ENCODE data around the gene MEOX2. TPM values are rescaled to one million over a fixed set of nuclear protein-coding genes. Genes with fewer than 3 reads are reported as not detected.

MEOX2 gene
- total RNA-seq, 1 experiment from 2014 or later = not detected

GRCh38 chr7:15681631-15682030 is 4.9 kb downstream of the MEOX2 start:
- DNase-seq (ENCODE audit: low spot score) = no peak

- no peak for DNase-seq (ENCODE audit: low spot score)
These were observed 5.3 kb downstream of the MEOX2 start for GRCh38 chr7:15681186-15681585.

GRCh38 chr7:15680446-15680845 is 6.0 kb downstream of the MEOX2 start:
- DNase-seq (ENCODE audit: low spot score) = no peak

- no peak for DNase-seq (ENCODE audit: low spot score)
These were observed 7.2 kb downstream of the MEOX2 start for GRCh38 chr7:15679306-15679705.

- DNase-seq (ENCODE audit: low spot score) = no peak
These were observed 7.8 kb downstream of the MEOX2 start for GRCh38 chr7:15678653-15679052.

GRCh38 chr7:15675379-15675778 is 11.1 kb downstream of the MEOX2 start:
- DNase-seq (ENCODE audit: low spot score) = no peak

- no peak for DNase-seq (ENCODE audit: low spot score)
These were observed 11.9 kb downstream of the MEOX2 start for GRCh38 chr7:15674586-15674985.

- no peak for DNase-seq (ENCODE audit: low spot score)
These were observed 16.9 kb downstream of the MEOX2 start for GRCh38 chr7:15669443-15670090.

- no peak for DNase-seq (ENCODE audit: low spot score)
These were observed 18.5 kb downstream of the MEOX2 start for GRCh38 chr7:15667991-15668390.

GRCh38 chr7:15662451-15662850 is 24.0 kb downstream of the MEOX2 start:
- no peak for DNase-seq (ENCODE audit: low spot score)

GRCh38 chr7:15658247-15658646 is 28.2 kb downstream of the MEOX2 start:
- DNase-seq (ENCODE audit: low spot score) = no peak

- no peak for DNase-seq (ENCODE audit: low spot score)
These were observed 33.6 kb downstream of the MEOX2 start for GRCh38 chr7:15652776-15653290.

GRCh38 chr7:15651693-15652092 is 34.8 kb downstream of the MEOX2 start:
- DNase-seq (ENCODE audit: low spot score) = no peak

- DNase-seq (ENCODE audit: low spot score) = no peak
These were observed 35.7 kb downstream of the MEOX2 start for GRCh38 chr7:15650787-15651186.

GRCh38 chr7:15648461-15648961 is 38.0 kb downstream of the MEOX2 start:
- DNase-seq (ENCODE audit: low spot score) = peak; percentile 59

GRCh38 chr7:15647309-15647708 is 39.2 kb downstream of the MEOX2 start:
- DNase-seq (ENCODE audit: low spot score) = no peak

- peak; percentile 75 for DNase-seq (ENCODE audit: low spot score)
These were observed 43.3 kb downstream of the MEOX2 start for GRCh38 chr7:15643000-15643705.

GRCh38 chr7:15628876-15629275 is 57.6 kb downstream of the MEOX2 start:
- no peak for DNase-seq (ENCODE audit: low spot score)

- DNase-seq (ENCODE audit: low spot score) = no peak
These were observed 60.4 kb downstream of the MEOX2 start for GRCh38 chr7:15626041-15626440.

GRCh38 chr7:15625466-15625865 is 61.0 kb downstream of the MEOX2 start:
- no peak for DNase-seq (ENCODE audit: low spot score)

GRCh38 chr7:15621468-15621867 is 65.0 kb downstream of the MEOX2 start:
- DNase-seq (ENCODE audit: low spot score) = no peak

GRCh38 chr7:15620491-15621185 is 65.8 kb downstream of the MEOX2 start:
- peak; percentile 13 for DNase-seq (ENCODE audit: low spot score)

- no peak for DNase-seq (ENCODE audit: low spot score)
These were observed 68.2 kb downstream of the MEOX2 start for GRCh38 chr7:15618275-15618674.
